A549 (cell line): ENCODE data around the gene BTBD7. TPM values are rescaled to one million over a fixed set of nuclear protein-coding genes. Genes with fewer than 3 reads are reported as not detected.

Source experiments
- ATAC-seq, 2 experiments: fragments of 200-7000 bp in 1 of 2; fragments of >200 bp in 1 of 2; cut with Nextera tagmentation in 1 of 2; cut with Tn5 transposase in 1 of 2; 3 replicates each; pipeline versions ENCODE4 v1.8.0 to v1.9.1; 2018 to 2020; ENCODE audit warnings: mild to moderate bottlenecking in 1 of 2, moderate library complexity in 1 of 2
- CTCF ChIA-PET: fragments of 300-600 bp; sonication (Branson Sonifier 250); formaldehyde crosslinking; extraction: SDS; loops from one replicate; lab custom pipeline; 2021; ENCODE audit warnings: antibody characterized with exemption, inconsistent platforms; lab: Yijun Ruan, JAX
- POLR2A ChIA-PET: fragments of 350-600 bp; formaldehyde crosslinking; extraction: SDS; loops from one replicate; lab custom pipeline; 2021; ENCODE audit warnings: antibody characterized with exemption, inconsistent platforms; lab: Yijun Ruan, JAX
- DNase-seq, 2 experiments: peaks; one replicate each; pipeline versions ENCODE4 v3.0.0 to v3.0.0-alpha.2; 2011 to 2016; ENCODE audit warnings: low read depth in 1 of 2, low spot score in 1 of 2
- FAIRE-seq: peaks from 2 replicates; lab custom pipeline; 2011; peaks lifted over from hg19 to GRCh38; lab: Jason Lieb, UNC
- H3K27ac ChIP-seq, 2 experiments: fragments of >200 bp; sonication (Bioruptor Twin); formaldehyde crosslinking; 3 replicates each; pipeline ENCODE4 v1.5.1; 2016 to 2017
- H3K4me1 ChIP-seq: fragments of >200 bp; sonication (Bioruptor Twin); formaldehyde crosslinking; 3 replicates; pipeline ENCODE4 v1.6.1; 2016
- H3K4me2 ChIP-seq: fragments of >200 bp; sonication (Bioruptor Twin); formaldehyde crosslinking; 3 replicates; pipeline ENCODE4 v1.6.1; 2016
- H3K4me3 ChIP-seq: fragments of >200 bp; sonication (Bioruptor Twin); formaldehyde crosslinking; 3 replicates; pipeline ENCODE4 v1.5.1; 2016
- H3K9me3 ChIP-seq: fragments of >200 bp; sonication (Bioruptor Twin); formaldehyde crosslinking; 3 replicates; pipeline ENCODE4 v1.6.1; 2016
- CBX2 ChIP-seq: fragments of 200-600 bp; sonication (generic); IDR thresholded peaks from 2 replicates; pipeline ENCODE4 v1.6.1; 2016; ENCODE audit warnings: low read depth, mild to moderate bottlenecking, borderline replicate concordance
- CHD2 ChIP-seq: fragments of 150-350 bp; IDR thresholded peaks from 2 replicates; pipeline ENCODE4 v1.6.1; 2014; ENCODE audit warnings: low read length; ENCODE audit not compliant: partially characterized antibody
- EHF ChIP-seq: fragments of 250-450 bp; sonication (Bioruptor Pico); IDR thresholded peaks from 2 replicates; pipeline ENCODE4 v1.5.0; 2020; ENCODE audit warnings: mild to moderate bottlenecking
- EP300 ChIP-seq, 2 experiments: fragments of >200 bp; sonication (Bioruptor Twin); formaldehyde crosslinking; IDR thresholded peaks; 2 replicates in 1 of 2; 3 replicates in 1 of 2; pipeline ENCODE4 v1.6.1; 2016 to 2017
- FOSB ChIP-seq: fragments of 250-450 bp; sonication (Bioruptor Pico); IDR thresholded peaks from 2 replicates; pipeline ENCODE4 v1.5.0; 2020; ENCODE audit warnings: mild to moderate bottlenecking, moderate library complexity
- FOSL2 ChIP-seq, 2 experiments: fragments of 450-650 bp in 1 of 2; fragments of >200 bp in 1 of 2; sonication (Bioruptor Twin) in 1 of 2; formaldehyde crosslinking; IDR thresholded peaks; 2 replicates each; pipeline versions ENCODE4 v1.5.0 to v1.6.1; 2016 to 2020; ENCODE audit warnings: mild to moderate bottlenecking in 1 of 2, moderate library complexity in 1 of 2
- HES2 ChIP-seq: fragments of >200 bp; sonication (Bioruptor Twin); formaldehyde crosslinking; IDR thresholded peaks from 2 replicates; pipeline ENCODE4 v1.6.1; 2016
- HMGXB4 ChIP-seq: fragments of 250-450 bp; sonication (Bioruptor Pico); IDR thresholded peaks from 2 replicates; pipeline ENCODE4 v1.5.0; 2021; ENCODE audit warnings: mild to moderate bottlenecking, moderate library complexity, borderline replicate concordance
- HOXA7 ChIP-seq: fragments of 250-450 bp; sonication (Bioruptor Pico); IDR thresholded peaks from 2 replicates; pipeline ENCODE4 v1.5.0; 2020; ENCODE audit warnings: mild to moderate bottlenecking, moderate library complexity
- HOXB13 ChIP-seq: fragments of 250-450 bp; sonication (Bioruptor Pico); IDR thresholded peaks from 2 replicates; pipeline ENCODE4 v1.5.0; 2020; ENCODE audit warnings: low read depth, mild to moderate bottlenecking, moderate library complexity
- JUN ChIP-seq, 2 experiments: fragments of >200 bp; sonication (Bioruptor Twin); formaldehyde crosslinking; IDR thresholded peaks; 2 replicates in 1 of 2; 3 replicates in 1 of 2; pipeline ENCODE4 v1.6.1; 2016 to 2017
- JUNB ChIP-seq: fragments of >200 bp; sonication (Bioruptor Twin); formaldehyde crosslinking; IDR thresholded peaks from 2 replicates; pipeline ENCODE4 v1.6.1; 2016
- NFE2L2 ChIP-seq: fragments of 150-350 bp; conservative IDR thresholded peaks from 2 replicates; pipeline ENCODE4 v1.6.1; 2014; ENCODE audit warnings: low read length
- NPAS2 ChIP-seq: fragments of 250-450 bp; sonication (Bioruptor Pico); IDR thresholded peaks from 2 replicates; pipeline ENCODE4 v1.8.0; 2022; ENCODE audit warnings: mild to moderate bottlenecking, moderate library complexity, borderline replicate concordance
- PHF8 ChIP-seq: fragments of 200-600 bp; sonication (generic); IDR thresholded peaks from 2 replicates; pipeline ENCODE4 v1.6.1; 2016; ENCODE audit warnings: low read depth, mild to moderate bottlenecking, antibody characterized with exemption, moderate library complexity, borderline replicate concordance
- POLR2A ChIP-seq: IDR thresholded peaks from 2 replicates; pipeline ENCODE4 v1.6.1; 2012; ENCODE audit warnings: mild to moderate bottlenecking, low read length
- RARB ChIP-seq: fragments of 250-450 bp; sonication (Bioruptor Pico); IDR thresholded peaks from 2 replicates; pipeline ENCODE4 v1.8.0; 2021; ENCODE audit warnings: mild to moderate bottlenecking, moderate library complexity
- RFX5 ChIP-seq: fragments of 450-650 bp; IDR thresholded peaks from 2 replicates; pipeline ENCODE4 v1.7.1; 2014; ENCODE audit warnings: antibody characterized with exemption, mild to moderate bottlenecking, moderate library complexity
- SMC3 ChIP-seq: fragments of >200 bp; sonication (Bioruptor Twin); formaldehyde crosslinking; IDR thresholded peaks from 3 replicates; pipeline ENCODE4 v1.6.1; 2018; ENCODE audit warnings: inconsistent platforms
- TFCP2L1 ChIP-seq: fragments of 250-450 bp; sonication (Bioruptor Pico); IDR thresholded peaks from 2 replicates; pipeline ENCODE4 v1.5.0; 2021; ENCODE audit warnings: mild to moderate bottlenecking
- TP53 ChIP-seq: fragments of 250-450 bp; sonication (Bioruptor Pico); IDR thresholded peaks from 2 replicates; pipeline ENCODE4 v1.5.0; 2021; ENCODE audit warnings: mild to moderate bottlenecking, moderate library complexity
- ZFP36 ChIP-seq: fragments of 450-650 bp; IDR thresholded peaks from 2 replicates; pipeline ENCODE4 v1.6.1; 2014; ENCODE audit warnings: borderline replicate concordance; ENCODE audit not compliant: partially characterized antibody
- ZNF302 ChIP-seq: fragments of 250-450 bp; sonication (Bioruptor Pico); IDR thresholded peaks from 2 replicates; pipeline ENCODE4 v1.9.0; 2021; ENCODE audit warnings: inconsistent platforms, mild to moderate bottlenecking, moderate library complexity
- ZSCAN20 ChIP-seq: fragments of 250-450 bp; sonication (Bioruptor Pico); IDR thresholded peaks from 2 replicates; pipeline ENCODE4 v1.8.0; 2022; ENCODE audit warnings: mild to moderate bottlenecking, moderate library complexity
- WGBS: methylation state at CpG from one replicate; pipeline ENCODE4 v1.1.6; 2017; ENCODE audit errors: missing lambda C conversion rate; 5-methylcytosine and 5-hydroxymethylcytosine counted together
- polyA plus RNA-seq, 4 experiments: library from polyadenylated mRNA; depleted of rRNA in 3 of 4; stranded (reverse); fragments of >200 nt; fragmentation: RNase III in 1 of 4; extraction: RNeasy Plus Mini Kit Qiagen cat#74134 plus additional on column Dnase treatment in 1 of 4; gene quantifications; 2 replicates in 3 of 4; 3 replicates in 1 of 4; pipeline ENCODE4 v1.2.3, GENCODE V29; 2011 to 2017
- TF ChIP-seq, protein P1 (sequence below): fragments of >200 bp; sonication (Bioruptor Twin); formaldehyde crosslinking; IDR thresholded peaks from 3 replicates; pipeline ENCODE4 v1.5.1; 2016
- TF ChIP-seq, protein P2 (sequence below): fragments of >200 bp; sonication (Bioruptor Twin); formaldehyde crosslinking; IDR thresholded peaks from 3 replicates; pipeline ENCODE4 v1.6.1; 2016
- TF ChIP-seq, protein P3 (sequence below): fragments of 150-350 bp; IDR thresholded peaks from 2 replicates; pipeline ENCODE4 v1.6.1; 2014; ENCODE audit warnings: low read depth, mild to moderate bottlenecking, low read length

The BTBD7 gene
- polyA plus RNA-seq, 2 of the 4 experiments (the other 2 are of a cell fraction) = 11.1 to 17.4 TPM

GRCh38 chr14:93332853-93333630 lies at the start of gene BTBD7 (continued):
- TF ChIP-seq HMGXB4 (CRISPR knock-in tag) (no peak), RFX5 (no peak), HOXB13 (0 out of 2 replicates have a peak, but pooled peaks have one; percentile 21), FOSL2 (IDR thresholded peaks at IDR 0.05) (no peak), FOSL2 (CRISPR knock-in tag; IDR thresholded peaks at IDR 0.05) (peak; percentile 18; the same call in 1 of the 2 replicates), CBX2 (no peak), NFE2L2 (no peak), FOSB (CRISPR knock-in tag) (no peak), ZSCAN20 (CRISPR knock-in tag) (no peak), TP53 (CRISPR knock-in tag) (no peak), SMC3 (peak; percentile 14; the same call in 1 of the 3 replicates), NPAS2 (peak; percentile 85), EHF (no peak)
- TF ChIP-seq, protein P1, sequence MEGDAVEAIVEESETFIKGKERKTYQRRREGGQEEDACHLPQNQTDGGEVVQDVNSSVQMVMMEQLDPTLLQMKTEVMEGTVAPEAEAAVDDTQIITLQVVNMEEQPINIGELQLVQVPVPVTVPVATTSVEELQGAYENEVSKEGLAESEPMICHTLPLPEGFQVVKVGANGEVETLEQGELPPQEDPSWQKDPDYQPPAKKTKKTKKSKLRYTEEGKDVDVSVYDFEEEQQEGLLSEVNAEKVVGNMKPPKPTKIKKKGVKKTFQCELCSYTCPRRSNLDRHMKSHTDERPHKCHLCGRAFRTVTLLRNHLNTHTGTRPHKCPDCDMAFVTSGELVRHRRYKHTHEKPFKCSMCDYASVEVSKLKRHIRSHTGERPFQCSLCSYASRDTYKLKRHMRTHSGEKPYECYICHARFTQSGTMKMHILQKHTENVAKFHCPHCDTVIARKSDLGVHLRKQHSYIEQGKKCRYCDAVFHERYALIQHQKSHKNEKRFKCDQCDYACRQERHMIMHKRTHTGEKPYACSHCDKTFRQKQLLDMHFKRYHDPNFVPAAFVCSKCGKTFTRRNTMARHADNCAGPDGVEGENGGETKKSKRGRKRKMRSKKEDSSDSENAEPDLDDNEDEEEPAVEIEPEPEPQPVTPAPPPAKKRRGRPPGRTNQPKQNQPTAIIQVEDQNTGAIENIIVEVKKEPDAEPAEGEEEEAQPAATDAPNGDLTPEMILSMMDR = no peak
- TF ChIP-seq, protein P2, sequence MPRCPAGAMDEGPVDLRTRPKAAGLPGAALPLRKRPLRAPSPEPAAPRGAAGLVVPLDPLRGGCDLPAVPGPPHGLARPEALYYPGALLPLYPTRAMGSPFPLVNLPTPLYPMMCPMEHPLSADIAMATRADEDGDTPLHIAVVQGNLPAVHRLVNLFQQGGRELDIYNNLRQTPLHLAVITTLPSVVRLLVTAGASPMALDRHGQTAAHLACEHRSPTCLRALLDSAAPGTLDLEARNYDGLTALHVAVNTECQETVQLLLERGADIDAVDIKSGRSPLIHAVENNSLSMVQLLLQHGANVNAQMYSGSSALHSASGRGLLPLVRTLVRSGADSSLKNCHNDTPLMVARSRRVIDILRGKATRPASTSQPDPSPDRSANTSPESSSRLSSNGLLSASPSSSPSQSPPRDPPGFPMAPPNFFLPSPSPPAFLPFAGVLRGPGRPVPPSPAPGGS = peak; percentile 71; the same call in 2 of the 3 replicates

DNA sequence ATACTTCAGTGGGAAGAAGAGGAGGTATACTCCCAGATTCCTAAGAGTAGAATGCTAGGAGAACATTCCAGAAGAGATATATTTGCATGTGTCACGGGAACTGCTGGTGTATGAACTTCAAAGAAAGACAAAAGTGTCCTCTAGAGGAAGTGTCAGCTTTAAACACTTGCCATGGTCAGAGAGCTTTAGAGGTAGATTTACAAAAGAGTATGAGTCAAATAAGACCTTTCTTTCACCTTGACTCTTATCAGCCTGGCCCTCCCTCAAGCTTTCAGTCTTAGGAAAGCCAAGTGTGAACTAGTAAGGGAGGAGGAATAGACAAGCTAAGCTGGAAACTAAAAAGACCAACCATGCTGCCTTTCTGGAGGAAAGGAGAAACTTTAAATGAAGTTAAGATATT lies 48.8 kb upstream of the BTBD7 start:
- whole genome bisulfite sequencing = 0% methylated on average over 1 of the region's 1 CpG
- DNase-seq (no peak), ATAC-seq (no peak), FAIRE-seq (no peak)
- CTCF ChIA-PET = interaction anchor here (0.9 to 1.1 kb wide), 2 partner anchors 13 to 161 kb away, joined by 3 read pairs; no protein-coding TSS in a partner anchor
- no peaks in the 10 kb centered on the region for H3K9me3 ChIP-seq
- H3K27ac ChIP-seq = no peak overlapping the region
- H3K4me1 ChIP-seq = no peaks in the 10 kb centered on the region
- H3K4me3 ChIP-seq = no peak overlapping the region
- POLR2A ChIA-PET = no interaction called here
- no peak for TF ChIP-seq JUN (IDR thresholded peaks at IDR 0.05)
- no peak for TF ChIP-seq POLR2A
- no peak for TF ChIP-seq EHF
- TF ChIP-seq TP53 (CRISPR knock-in tag) = no peak
- TF ChIP-seq ZNF302 (CRISPR knock-in tag) = no peak
- TF ChIP-seq EP300 (IDR thresholded peaks at IDR 0.05) = no peak
- TF ChIP-seq HOXA7 (CRISPR knock-in tag) = no peak
- TF ChIP-seq ZFP36 = no peak
- TF ChIP-seq PHF8 = no peak
- no peak for TF ChIP-seq RARB (CRISPR knock-in tag)
- TF ChIP-seq HES2 = no peak
- TF ChIP-seq, protein P3, sequence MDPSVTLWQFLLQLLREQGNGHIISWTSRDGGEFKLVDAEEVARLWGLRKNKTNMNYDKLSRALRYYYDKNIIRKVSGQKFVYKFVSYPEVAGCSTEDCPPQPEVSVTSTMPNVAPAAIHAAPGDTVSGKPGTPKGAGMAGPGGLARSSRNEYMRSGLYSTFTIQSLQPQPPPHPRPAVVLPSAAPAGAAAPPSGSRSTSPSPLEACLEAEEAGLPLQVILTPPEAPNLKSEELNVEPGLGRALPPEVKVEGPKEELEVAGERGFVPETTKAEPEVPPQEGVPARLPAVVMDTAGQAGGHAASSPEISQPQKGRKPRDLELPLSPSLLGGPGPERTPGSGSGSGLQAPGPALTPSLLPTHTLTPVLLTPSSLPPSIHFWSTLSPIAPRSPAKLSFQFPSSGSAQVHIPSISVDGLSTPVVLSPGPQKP = no peak
- no peak for TF ChIP-seq SMC3
- no peak for TF ChIP-seq TFCP2L1 (CRISPR knock-in tag)
- no peak for TF ChIP-seq CBX2
- no peak for TF ChIP-seq CHD2
- no peak for TF ChIP-seq JUNB
- no peak overlapping the region for H3K4me2 ChIP-seq
